NT2/D1 (cell line): ENCODE measurements around the gene TK2.

Source experiments
- DNase-seq: peaks from one replicate; pipeline ENCODE4 v3.0.0-alpha.2; 2011; ENCODE audit warnings: low read depth, low spot score
- H3K27me3 ChIP-seq: 2 replicates; pipeline ENCODE4 v1.6.0; 2011; ENCODE audit warnings: mild to moderate bottlenecking; ENCODE audit not compliant: insufficient read length, insufficient read depth
- H3K36me3 ChIP-seq: 2 replicates; pipeline ENCODE4 v1.6.1; 2011; ENCODE audit warnings: mild to moderate bottlenecking, low read length, mixed read lengths; ENCODE audit not compliant: insufficient read depth, insufficient read length
- H3K4me1 ChIP-seq: 2 replicates; pipeline ENCODE4 v1.5.1; 2011; ENCODE audit not compliant: insufficient read depth, insufficient read length
- H3K4me3 ChIP-seq: 2 replicates; pipeline ENCODE4 v1.5.1; 2011; ENCODE audit warnings: low read depth; ENCODE audit not compliant: insufficient read length
- H3K9ac ChIP-seq: 2 replicates; pipeline ENCODE4 v1.6.0; 2011; ENCODE audit warnings: low read depth; ENCODE audit not compliant: insufficient read length
- H3K9me3 ChIP-seq: 2 replicates; pipeline ENCODE4 v1.5.1; 2011; ENCODE audit warnings: mild to moderate bottlenecking, low read length; ENCODE audit not compliant: insufficient read depth
- SUZ12 ChIP-seq: IDR thresholded peaks from 2 replicates; pipeline ENCODE4 v1.6.1; 2011; ENCODE audit not compliant: insufficient read length, insufficient read depth; ENCODE audit errors: extremely low read depth
- YY1 ChIP-seq: IDR thresholded peaks from 2 replicates; pipeline ENCODE4 v1.6.1; 2011; ENCODE audit not compliant: insufficient read length, insufficient read depth
- ZNF274 ChIP-seq: IDR thresholded peaks from 2 replicates; pipeline ENCODE4 v1.6.1; 2011; ENCODE audit warnings: mild to moderate bottlenecking, low read depth, low read length

TK2 gene

DNA sequence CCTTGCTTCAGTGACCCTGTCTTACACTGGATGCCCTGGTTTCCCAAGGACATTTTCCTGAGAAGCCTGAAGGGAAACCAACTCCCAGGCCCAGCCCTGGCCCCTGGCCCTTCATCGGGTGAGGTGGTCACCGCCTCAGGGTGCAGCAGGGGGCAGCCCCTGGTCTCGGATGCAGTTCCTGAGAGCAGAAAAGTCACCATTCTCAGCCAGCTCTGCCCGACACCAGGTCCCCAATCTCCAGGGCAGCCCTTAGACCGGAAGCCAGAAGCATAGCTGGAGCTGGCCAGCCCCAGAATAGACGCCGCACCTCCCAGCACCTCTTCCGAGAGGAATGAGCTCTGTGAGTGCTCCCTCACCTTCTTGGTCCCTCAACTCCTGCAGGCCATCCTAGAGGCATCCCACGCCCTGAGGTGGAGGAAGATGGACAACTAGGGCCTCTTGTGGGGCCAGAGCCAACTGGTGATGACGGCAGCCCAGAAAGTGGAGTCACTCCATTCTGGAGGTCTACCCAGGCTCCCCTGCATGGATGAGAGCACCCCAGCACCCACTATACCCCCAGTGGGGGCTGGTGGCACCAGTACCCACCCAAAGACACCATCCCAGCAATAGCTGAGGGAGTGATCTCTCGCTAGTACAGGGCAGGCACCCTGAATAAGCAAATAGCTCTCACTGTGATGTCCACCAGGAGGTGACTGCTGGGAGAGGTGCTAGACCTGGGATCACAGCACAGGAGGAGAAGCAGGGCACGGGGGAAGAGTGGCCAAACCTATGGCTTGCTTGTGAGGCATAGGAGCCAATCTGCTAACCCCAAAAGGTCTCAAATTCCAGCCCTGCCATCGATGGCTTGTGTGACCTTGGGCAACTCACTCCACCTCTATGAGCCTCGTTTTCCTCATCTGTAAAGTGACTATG, 56.2 kb downstream of the TK2 start:
- H3K36me3 ChIP-seq: no peaks in the 10 kb centered on the region
- H3K9ac ChIP-seq: no peak overlapping the region
- no peak overlapping the region for H3K4me3 ChIP-seq
- no peaks in the 10 kb centered on the region for H3K27me3 ChIP-seq
- peaks cover 2% of the 10 kb centered on the region; the same call in 1 of the 2 replicates for H3K9me3 ChIP-seq
- peaks cover 4% of the 10 kb centered on the region for H3K4me1 ChIP-seq
- TF ChIP-seq YY1 (no peak), SUZ12 (no peak), ZNF274 (no peak)
- DNase-seq: no peak

DNA sequence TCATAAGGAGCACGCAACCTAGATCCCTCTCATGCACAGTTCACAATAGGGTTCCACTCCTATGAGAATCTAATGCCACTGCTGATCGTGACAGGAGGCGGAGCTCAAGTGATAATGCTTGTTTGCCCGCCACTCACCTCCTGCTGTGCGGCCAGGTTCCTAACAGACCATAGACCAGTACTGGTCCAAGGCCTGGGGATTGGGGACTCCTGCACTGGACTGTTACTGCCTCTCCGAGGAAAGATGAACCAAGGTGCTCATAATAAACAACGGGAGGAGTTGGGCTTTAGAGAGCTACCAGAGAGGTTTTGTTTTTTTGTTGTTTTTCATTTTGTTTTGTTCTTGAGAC, 58.2 kb downstream of the TK2 start:
- Histone ChIP-seq H3K9ac (no peak overlapping the region), H3K4me3 (no peak overlapping the region), H3K4me1 (peaks cover 14% of the 10 kb centered on the region), H3K36me3 (no peaks in the 10 kb centered on the region), H3K27me3 (no peaks in the 10 kb centered on the region), H3K9me3 (peaks cover 5% of the 10 kb centered on the region; the same call in 1 of the 2 replicates)
- no peak for DNase-seq
- TF ChIP-seq SUZ12 (no peak), ZNF274 (no peak), YY1 (no peak)

DNA sequence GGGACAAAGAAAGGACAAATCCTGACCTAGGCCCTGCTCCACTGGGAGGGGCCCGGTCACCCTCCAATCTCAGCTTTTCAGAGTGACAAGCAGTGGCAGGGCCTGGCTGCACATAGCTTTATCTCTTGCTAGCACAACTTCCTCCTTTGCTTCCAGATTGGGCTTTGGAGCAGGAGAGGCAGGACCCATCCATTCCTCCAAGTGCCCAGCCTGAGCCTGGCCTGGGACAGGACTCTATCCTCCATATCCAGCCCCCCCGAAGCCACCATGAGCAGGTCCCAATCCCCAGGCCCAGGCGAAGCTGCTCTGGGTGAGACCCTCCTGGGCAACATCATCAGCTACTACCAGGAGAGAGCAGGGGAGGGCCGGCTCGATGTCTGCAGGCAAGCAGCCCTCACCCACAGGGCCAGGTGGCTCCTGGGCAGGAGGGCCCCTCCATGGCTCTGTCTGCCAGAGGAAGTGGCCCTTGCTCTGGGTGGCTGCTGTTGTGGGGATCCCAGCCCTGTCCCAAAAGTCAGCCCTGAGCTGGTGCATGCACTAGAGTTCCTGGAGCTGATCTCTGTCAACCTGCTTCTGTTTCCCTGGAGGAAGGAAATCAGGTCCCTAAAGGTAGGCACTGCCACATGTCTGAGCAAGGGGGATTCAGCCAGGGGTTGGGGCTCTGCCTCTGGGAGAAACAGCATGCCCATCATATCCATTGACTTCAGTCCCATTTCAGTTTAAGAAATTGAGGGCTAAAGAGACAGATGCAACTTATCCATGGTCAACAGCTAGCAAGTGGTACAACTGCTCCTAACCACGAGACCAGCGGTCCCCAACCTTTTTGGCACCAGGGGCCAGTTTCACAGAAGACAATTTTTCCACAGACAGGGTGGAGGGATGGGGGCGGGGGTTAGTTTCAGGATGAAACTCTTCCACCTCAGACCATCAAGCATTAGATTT, 58.9 kb downstream of the TK2 start:
- Histone ChIP-seq H3K9me3 (peaks cover 5% of the 10 kb centered on the region; the same call in 1 of the 2 replicates), H3K4me1 (peaks cover 14% of the 10 kb centered on the region), H3K9ac (no peak overlapping the region), H3K36me3 (no peaks in the 10 kb centered on the region), H3K4me3 (no peak overlapping the region), H3K27me3 (no peaks in the 10 kb centered on the region)
- TF ChIP-seq SUZ12 (no peak), YY1 (no peak), ZNF274 (no peak)
- DNase-seq: no peak

DNA sequence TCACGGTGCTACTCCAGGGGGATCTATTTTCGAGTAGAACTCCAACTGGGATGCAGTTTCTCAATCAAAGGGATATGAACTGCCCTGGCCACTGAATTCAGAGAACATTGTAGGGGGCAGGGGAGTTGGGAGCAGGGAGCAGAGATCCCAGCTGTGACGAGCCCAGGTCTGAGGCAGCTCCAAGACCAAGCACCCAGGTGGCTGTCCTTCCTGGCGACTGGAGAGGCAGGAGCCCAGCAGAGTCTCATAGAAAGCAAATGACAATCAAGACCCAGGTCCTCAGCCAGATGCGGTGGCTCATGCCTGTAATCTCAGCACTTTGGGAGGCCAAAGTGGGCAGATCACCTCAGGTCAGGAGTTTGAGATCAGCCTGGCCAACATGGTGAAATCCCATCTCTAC, 60.1 kb downstream of the TK2 start:
- Histone ChIP-seq H3K36me3 (no peaks in the 10 kb centered on the region), H3K4me1 (peaks cover 14% of the 10 kb centered on the region), H3K9me3 (peaks cover 5% of the 10 kb centered on the region; the same call in 1 of the 2 replicates), H3K27me3 (no peaks in the 10 kb centered on the region), H3K9ac (no peak overlapping the region), H3K4me3 (no peak overlapping the region)
- TF ChIP-seq YY1 (no peak), SUZ12 (no peak), ZNF274 (no peak)
- DNase-seq: no peak

DNA sequence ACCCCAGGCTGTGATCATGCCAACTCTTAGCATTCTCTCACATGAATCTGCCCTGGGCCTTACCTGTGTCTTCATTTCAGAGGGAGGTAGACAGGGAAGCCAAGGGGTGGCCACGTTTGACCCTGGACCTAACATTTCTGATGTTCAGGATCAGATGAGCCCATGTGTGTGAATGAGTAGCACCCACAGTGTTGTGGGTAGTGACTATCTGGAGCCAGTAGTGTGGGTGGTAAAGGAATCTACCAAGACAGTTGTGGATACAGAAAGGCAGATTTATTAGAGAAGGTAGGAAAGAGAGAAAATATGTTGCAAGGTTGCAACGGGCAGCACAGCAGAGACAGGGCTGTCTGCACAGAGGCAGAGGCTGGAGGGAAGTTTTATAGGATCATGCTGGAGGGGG, 60.5 kb downstream of the TK2 start:
- Histone ChIP-seq H3K4me1 (peaks cover 14% of the 10 kb centered on the region), H3K9ac (no peak overlapping the region), H3K9me3 (peaks cover 5% of the 10 kb centered on the region; the same call in 1 of the 2 replicates), H3K4me3 (no peak overlapping the region), H3K36me3 (no peaks in the 10 kb centered on the region), H3K27me3 (no peaks in the 10 kb centered on the region)
- no peak for TF ChIP-seq YY1
- no peak for TF ChIP-seq ZNF274
- no peak for TF ChIP-seq SUZ12
- no peak for DNase-seq

DNA sequence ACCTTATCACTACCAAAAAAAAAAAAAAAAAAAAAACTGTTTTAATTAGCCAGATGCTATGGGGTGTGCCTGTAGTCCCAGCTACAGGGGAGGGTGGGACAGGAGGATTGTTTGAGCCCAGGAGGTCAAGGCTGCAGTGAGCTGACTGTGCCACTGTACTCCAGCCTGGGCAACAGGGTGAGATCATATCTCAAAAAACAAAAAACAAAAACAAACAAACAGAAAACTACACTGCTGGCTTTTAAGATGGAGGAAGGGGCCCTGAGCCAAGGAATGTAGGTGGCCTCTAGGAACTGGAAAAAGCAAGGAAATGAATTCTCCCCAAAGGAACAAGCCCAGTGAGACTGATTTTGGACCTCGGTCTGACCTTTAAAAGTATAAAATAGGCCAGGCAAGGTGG, 61.4 kb downstream of the TK2 start:
- no peak for DNase-seq
- Histone ChIP-seq H3K36me3 (no peaks in the 10 kb centered on the region), H3K9ac (no peak overlapping the region), H3K4me3 (no peak overlapping the region), H3K27me3 (no peaks in the 10 kb centered on the region), H3K4me1 (peaks cover 18% of the 10 kb centered on the region), H3K9me3 (peaks cover 5% of the 10 kb centered on the region; the same call in 1 of the 2 replicates)
- TF ChIP-seq YY1: no peak

DNA sequence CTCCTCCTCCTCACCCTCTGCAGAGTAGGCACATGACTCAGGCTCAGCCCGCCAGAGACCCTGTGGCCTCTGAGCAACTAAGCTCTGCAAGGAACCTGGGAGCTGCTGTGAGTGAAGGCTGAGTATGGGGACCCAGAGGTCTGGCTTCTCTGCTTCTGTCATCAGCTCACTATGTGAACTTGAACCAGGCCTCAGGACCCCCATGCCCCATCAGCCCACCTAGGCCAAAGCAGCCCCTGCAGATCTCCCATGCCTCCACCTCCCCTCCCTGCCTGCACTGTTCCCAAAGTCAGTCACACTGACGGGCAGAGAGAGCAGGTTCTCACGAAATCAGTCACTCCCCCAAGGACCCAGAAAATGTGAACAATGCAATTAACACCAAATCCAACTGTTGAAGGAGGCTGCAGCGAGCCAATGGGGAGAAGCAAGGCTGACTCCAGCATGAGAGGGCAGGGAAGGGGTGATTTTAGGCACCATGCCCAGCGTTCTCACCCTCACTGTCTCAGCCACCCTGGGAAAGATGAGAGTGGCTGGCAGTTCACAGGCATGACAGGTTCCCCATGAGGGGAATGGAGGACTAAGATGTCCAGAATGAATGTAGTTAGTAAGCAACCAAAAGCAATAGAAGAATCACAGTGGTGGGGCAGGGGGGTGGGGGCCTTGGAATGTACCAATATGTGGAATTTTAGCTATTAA, 62.2 kb downstream of the TK2 start:
- peaks cover 5% of the 10 kb centered on the region; the same call in 1 of the 2 replicates for H3K9me3 ChIP-seq
- no peak overlapping the region for H3K4me3 ChIP-seq
- H3K36me3 ChIP-seq: no peaks in the 10 kb centered on the region
- DNase-seq: no peak
- no peak overlapping the region for H3K9ac ChIP-seq
- peaks cover 18% of the 10 kb centered on the region for H3K4me1 ChIP-seq
- H3K27me3 ChIP-seq: no peaks in the 10 kb centered on the region
- no peak for TF ChIP-seq SUZ12
- TF ChIP-seq YY1: no peak
- TF ChIP-seq ZNF274: no peak
